ENCODE results near the gene PYY.
"Not testable (repeated sequence)": the region's sequence is repeated elsewhere in the genome, so short reads cannot be mapped to it uniquely, and the experiment has no call there.

Gene PYY

GRCh38 chr17:43999024-43999423 lies 45.3 kb upstream of the PYY start:
- Histone ChIP-seq H3K36me3 (no peaks in the 10 kb centered on the region), H3K27ac (no peak overlapping the region), H3K27me3 (ENCODE audit: insufficient read depth, low read depth, severe bottlenecking) (no peaks in the 10 kb centered on the region), H3K9me3 (ENCODE audit: severe bottlenecking) (no peaks in the 10 kb centered on the region), H3K4me3 (ENCODE audit: low read depth, low read length) (no peak overlapping the region)
- no peak for TF ChIP-seq CTCF (IDR thresholded peaks at IDR 0.05; ENCODE audit: low read depth, low read length)
- no peak for DNase-seq

GRCh38 chr17:43998552-43998951 lies 44.8 kb upstream of the PYY start:
- Histone ChIP-seq H3K27me3 (ENCODE audit: insufficient read depth, low read depth, severe bottlenecking) (no peaks in the 10 kb centered on the region), H3K9me3 (ENCODE audit: severe bottlenecking) (no peaks in the 10 kb centered on the region), H3K27ac (no peak overlapping the region), H3K4me3 (ENCODE audit: low read depth, low read length) (no peak overlapping the region), H3K36me3 (no peaks in the 10 kb centered on the region)
- TF ChIP-seq CTCF (IDR thresholded peaks at IDR 0.05; ENCODE audit: low read depth, low read length) = no peak
- DNase-seq = no peak

- not testable (repeated sequence) for H3K4me3 ChIP-seq (ENCODE audit: low read depth, low read length); H3K27me3 ChIP-seq (ENCODE audit: insufficient read depth, low read depth, severe bottlenecking); H3K9me3 ChIP-seq (ENCODE audit: severe bottlenecking); DNase-seq; H3K36me3 ChIP-seq; H3K27ac ChIP-seq
These were observed 43.4 kb upstream of the PYY start for GRCh38 chr17:43997180-43997579.

- no peak for TF ChIP-seq CTCF (IDR thresholded peaks at IDR 0.05; ENCODE audit: low read depth, low read length)
- Histone ChIP-seq H3K9me3 (ENCODE audit: severe bottlenecking) (no peaks in the 10 kb centered on the region), H3K4me3 (ENCODE audit: low read depth, low read length) (no peak overlapping the region; the same call in 1 of the 2 replicates), H3K36me3 (no peaks in the 10 kb centered on the region), H3K27me3 (ENCODE audit: insufficient read depth, low read depth, severe bottlenecking) (no peaks in the 10 kb centered on the region), H3K27ac (no peak overlapping the region)
- no peak for DNase-seq
These were observed 41.4 kb upstream of the PYY start for GRCh38 chr17:43995150-43995471.

GRCh38 chr17:43994272-43995149 lies 40.8 kb upstream of the PYY start:
- TF ChIP-seq CTCF (IDR thresholded peaks at IDR 0.05; ENCODE audit: low read depth, low read length) = peak; percentile 92
- DNase-seq = peak; percentile 91
- Histone ChIP-seq H3K27me3 (ENCODE audit: insufficient read depth, low read depth, severe bottlenecking) (no peaks in the 10 kb centered on the region), H3K36me3 (no peaks in the 10 kb centered on the region), H3K9me3 (ENCODE audit: severe bottlenecking) (no peaks in the 10 kb centered on the region), H3K4me3 (ENCODE audit: low read depth, low read length) (peak overlapping the region; percentile 31), H3K27ac (no peak overlapping the region)

- no peak for DNase-seq
- Histone ChIP-seq H3K4me3 (ENCODE audit: low read depth, low read length) (no peak overlapping the region), H3K27ac (no peak overlapping the region), H3K27me3 (ENCODE audit: insufficient read depth, low read depth, severe bottlenecking) (no peaks in the 10 kb centered on the region), H3K9me3 (ENCODE audit: severe bottlenecking) (no peaks in the 10 kb centered on the region), H3K36me3 (no peaks in the 10 kb centered on the region)
- TF ChIP-seq CTCF (IDR thresholded peaks at IDR 0.05; ENCODE audit: low read depth, low read length) = no peak
These were observed 38.9 kb upstream of the PYY start for GRCh38 chr17:43992641-43993040.
